Stimulated activated CD8-positive, alpha-beta memory T cell treated with anti-CD3 and anti-CD28 coated beads, Interleukin-4, amount 100 ng/mL, for 4 hours (primary cell): ENCODE measurements around the gene SMCO4.
"Not testable (repeated sequence)": the region's sequence is repeated elsewhere in the genome, so short reads cannot be mapped to it uniquely, and the experiment has no call there.

Source experiments
- DNase-seq, 2 donors: peaks; one replicate each; pipeline ENCODE4 v3.0.0-alpha.2; 2020; ENCODE audit warnings: low read depth in 2 of 2, low spot score in 1 of 2

SMCO4 gene, protein sequence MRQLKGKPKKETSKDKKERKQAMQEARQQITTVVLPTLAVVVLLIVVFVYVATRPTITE

DNA sequence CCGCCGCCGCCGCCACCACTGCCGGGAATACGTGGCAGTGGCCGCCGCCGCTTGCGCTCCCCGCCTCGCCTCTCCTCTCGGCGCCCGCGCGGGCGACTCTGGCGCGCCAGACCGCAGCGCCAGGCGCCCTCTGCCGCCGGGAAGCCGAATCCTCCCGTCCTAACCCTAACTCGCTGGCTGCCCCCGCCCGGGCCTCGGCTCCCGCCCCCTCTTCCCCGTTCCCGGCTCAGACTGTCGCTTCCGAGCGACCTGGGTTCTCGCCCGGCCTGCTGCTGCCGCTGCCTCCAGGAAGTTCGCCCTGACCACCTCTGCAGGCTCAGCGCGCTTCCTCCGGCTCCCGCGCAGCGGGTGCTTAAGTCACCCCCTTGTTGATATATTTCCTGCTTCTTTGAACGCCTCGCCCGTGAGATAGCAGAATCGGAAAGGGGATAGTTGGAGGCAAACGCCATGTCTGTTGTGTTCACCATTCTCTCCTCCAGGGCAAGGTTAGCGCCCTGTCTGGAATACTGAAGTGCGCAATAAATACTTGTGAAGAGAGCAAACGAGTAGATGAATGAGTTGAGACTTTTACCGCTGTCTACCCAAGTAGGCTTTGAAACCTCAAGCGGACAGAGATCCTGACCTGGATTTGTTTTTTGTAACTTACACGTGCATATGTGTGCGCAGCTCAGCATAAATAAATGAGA lies at the start of gene SMCO4:
Gene SMCO4 (minus strand): TSS at position 100 of the 686 bp plus-strand sequence. CDS start 64,202 bp downstream, outside the sequence.
- peak; percentile 15 to 38 for DNase-seq

DNA sequence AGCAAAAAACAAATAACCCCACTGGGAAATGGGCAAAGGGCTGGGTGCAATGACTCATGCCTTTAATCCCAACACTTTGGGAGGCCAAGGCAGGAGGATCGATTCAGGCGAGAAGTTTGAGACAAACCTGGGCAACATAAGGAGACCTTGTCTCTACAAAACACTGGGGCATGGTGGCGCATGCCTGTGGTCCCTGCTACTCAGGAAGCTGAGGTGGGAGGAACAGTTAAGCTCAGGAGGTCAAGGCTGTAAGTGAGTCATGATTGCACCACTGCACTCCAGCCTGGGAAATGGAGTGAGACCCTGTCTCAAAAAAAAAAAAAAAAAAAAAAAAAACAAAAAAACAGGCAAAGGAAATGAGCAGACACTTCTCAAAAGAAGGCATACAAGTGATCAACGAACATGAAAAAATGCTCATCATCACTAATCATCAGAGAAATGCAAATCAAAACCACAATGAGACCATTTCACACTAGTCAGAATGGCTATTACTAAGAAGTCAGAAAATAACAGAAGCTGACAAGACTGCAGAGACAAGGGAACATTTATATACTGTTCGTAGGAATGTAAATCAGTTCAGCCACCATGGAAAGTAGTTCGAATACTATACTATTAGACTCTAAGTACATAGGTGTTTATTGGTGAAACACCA lies 48.2 kb upstream of the SMCO4 start:
- DNase-seq, result no peak

GRCh38 chr11:93589347-93589746 lies 46.2 kb upstream of the SMCO4 start:
- DNase-seq, result no peak

DNA sequence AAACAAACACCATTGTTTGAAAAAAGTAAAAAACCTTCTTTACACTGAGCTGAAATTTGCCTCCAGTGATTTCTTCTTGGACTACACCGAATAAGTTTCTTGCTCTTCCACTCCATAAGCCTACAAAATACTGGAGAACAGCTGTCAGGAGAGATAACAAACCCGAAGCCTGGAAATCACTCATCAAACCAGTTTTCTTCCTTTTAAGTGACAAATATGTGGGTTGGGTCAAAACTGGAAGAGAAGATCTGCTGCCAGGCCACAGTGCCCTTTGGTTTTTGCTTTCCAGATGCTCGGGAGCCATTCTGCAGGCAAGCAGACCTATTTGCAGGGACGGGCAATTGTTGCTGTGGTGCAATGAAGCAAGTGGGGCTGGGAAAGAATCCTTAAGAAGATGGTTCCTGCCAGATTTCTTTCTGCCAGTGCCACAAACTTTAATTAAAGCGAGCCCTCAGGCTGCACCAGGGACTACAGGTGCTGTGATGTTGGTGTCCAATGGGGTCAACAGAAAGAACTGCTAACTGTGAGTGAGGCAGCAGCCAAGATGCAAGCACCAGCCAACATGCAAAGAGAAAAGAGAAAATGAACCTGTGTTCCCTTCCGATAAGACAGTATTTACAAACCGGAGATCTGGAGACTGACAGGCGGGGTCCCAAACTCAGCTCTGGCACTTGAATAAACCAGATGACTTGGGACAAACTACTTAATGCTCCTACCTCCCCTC lies 44.8 kb upstream of the SMCO4 start:
- no peak for DNase-seq

DNA sequence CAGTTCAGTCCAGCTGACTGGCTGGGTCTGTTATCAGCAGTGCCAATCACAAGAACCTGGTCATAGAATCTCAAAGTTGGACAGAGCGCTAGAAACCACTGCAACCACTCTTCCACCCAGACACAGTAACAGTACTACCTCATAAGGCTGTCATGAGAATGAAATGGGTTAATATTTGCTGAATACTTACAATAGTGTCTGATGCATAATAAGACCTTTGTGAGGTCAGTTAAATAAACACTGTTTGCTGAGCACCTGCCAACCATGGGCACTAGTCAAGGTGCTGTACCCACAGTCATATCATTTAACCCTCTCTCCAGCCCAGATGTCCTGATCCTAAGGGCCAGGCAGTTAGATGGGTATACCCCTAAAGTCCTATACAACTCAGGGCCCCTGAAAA lies 44.2 kb upstream of the SMCO4 start:
- not testable (repeated sequence) for DNase-seq

DNA sequence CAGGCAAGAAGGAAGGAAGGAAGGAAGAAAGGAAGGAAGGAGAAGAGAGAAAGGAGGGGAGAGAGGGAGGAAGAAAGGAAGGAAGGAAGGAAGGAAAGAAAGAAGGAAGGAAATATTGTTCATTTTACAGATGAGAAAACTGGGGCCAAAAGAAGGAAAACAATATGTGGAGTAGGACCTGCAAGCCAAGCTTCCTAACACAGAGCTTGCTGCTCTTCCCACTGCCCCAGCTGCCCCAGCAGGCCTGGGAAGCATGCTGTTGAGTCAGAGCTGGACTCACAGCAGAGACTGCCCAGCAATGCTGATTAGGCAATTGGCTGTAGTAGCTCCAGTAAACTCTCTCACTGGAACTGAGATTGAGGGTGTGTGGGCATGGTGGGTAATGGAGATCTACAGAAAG lies 42.6 kb upstream of the SMCO4 start:
- no peak for DNase-seq

DNA sequence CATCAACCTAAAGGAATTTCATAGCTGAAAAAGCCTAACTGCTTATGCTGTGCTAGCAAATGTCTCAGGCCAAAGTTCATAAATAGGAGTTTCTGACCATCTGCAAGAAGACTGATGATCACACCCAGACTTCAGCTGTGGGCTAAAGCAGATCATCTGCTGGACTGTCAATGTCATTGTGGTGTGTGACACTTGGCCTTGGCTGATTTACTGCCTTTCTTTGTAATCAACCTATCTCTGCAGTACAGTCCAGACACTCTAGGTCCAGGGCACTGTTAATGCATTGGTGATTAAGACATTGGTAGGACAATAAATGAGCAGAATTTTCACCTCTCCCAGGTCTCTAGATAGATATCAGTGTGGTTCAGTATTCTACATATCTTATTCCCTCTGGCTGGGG lies 40.3 kb upstream of the SMCO4 start:
- DNase-seq, result no peak

- no peak for DNase-seq
Observed at GRCh38 chr11:93579187-93579751, 36.1 kb upstream of the SMCO4 start.

- DNase-seq, result no peak
Observed at GRCh38 chr11:93577286-93577685, 34.1 kb upstream of the SMCO4 start.

- DNase-seq, result not testable (repeated sequence)
Observed at GRCh38 chr11:93576870-93577269, 33.7 kb upstream of the SMCO4 start.

GRCh38 chr11:93574638-93575220 lies 31.5 kb upstream of the SMCO4 start:
- DNase-seq, result no peak

DNA sequence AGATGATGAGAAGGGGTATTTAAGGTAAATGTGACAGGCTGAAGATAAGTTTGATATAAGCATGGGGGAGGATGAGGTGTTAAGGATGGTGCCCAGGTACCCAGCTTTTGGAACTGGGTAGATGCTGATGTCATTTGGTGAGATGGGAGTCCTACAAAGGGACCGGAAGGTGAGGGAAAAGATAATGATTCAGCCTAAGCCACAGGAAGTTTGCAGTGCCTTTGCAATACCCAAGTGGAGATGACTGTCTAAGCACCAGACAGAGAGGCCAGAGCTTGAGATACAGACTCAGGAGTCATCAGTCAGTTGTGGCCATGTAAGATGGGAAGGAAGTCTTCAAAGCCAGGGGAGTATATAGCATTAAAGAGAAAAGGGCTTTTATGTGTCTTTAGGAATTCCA lies 30.0 kb upstream of the SMCO4 start:
- DNase-seq, result no peak

GRCh38 chr11:93572621-93573020 lies 29.4 kb upstream of the SMCO4 start:
- DNase-seq, result no peak

GRCh38 chr11:93572171-93572570 lies 29.0 kb upstream of the SMCO4 start:
- no peak for DNase-seq

- no peak for DNase-seq
Observed at GRCh38 chr11:93571612-93572011, 28.4 kb upstream of the SMCO4 start.

DNA sequence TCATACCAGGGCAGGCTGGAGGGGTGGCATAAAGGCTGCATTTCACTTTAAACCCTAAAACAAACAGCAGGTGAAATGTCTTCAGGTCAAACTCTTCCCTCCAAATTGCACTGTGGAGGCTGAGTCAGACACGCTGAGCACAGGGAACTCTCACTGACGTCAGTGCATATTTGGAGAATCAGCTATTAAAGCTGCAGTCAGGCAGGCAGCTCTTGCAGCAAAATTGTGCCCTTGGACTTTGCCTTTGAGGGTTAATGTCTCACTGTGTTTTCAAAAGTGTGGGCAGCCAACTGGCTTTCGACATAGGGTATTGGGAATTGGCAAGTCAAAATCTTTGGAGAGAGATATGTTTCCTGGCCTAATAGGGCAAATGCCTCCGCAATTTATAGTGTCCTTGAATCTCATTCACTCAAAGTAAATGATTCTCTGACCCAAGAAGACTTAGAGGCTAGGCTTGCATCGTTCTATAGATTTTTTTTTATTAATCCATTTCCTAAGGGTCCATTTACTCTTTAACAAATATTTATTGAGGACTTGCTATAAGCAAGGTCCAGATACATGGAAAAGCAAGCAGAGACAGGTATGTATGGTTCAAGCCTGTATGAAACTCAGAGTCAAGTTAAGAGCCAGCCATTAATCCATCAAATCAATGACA lies 27.7 kb upstream of the SMCO4 start:
- DNase-seq, result no peak

DNA sequence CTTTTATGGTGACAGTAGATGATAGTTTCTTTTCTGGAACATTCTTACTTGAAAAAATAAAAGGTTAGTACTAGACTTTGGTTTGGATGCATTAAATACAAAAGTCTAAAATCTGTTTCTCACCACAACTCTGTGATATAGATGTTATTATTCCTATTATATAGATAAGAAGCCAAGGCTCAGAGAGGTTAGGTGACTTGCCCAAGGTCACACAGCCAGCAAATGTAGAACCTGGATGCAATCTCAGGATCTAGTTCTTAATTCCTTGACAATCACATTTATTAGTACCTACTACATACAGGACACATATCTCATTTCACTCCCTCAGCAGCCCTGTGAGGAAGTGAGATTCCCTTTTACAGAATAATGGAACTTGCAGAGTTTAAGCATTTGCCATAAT lies 26.3 kb upstream of the SMCO4 start:
- no peak for DNase-seq

- no peak for DNase-seq
Observed at GRCh38 chr11:93568726-93569125, 25.5 kb upstream of the SMCO4 start.

DNA sequence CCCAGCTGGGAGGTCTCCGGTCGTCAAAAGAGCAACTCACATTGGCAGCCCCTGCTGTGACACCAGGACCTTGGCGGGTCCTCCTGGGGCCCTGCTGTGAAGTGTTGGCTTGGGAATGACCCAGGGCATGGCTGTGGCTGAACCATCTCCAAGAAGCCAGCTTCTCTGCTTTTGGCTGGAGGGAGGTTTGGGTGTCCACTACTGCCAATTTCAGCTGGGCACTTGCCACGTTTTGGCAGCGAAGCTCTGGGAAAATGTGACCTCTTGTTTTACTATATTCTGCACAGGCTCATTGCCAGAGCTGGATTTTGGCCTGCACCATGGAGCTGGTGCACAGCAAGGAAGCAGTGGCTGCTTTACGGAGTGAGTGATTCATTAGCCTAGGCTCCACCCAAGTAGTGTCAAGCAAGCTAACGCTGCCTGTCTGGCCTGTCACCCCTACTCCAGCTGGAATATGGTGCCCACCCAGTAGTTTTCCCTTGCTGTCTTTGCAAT lies 24.3 kb upstream of the SMCO4 start:
- DNase-seq, result no peak

GRCh38 chr11:93564895-93565294 lies 21.7 kb upstream of the SMCO4 start:
- no peak for DNase-seq

- DNase-seq, result no peak
Observed at GRCh38 chr11:93563857-93564256, 20.7 kb upstream of the SMCO4 start.
